Measurements from ENCODE around the gene KRTAP16-1. TPM values are rescaled to one million over a fixed set of nuclear protein-coding genes. Genes with fewer than 3 reads are reported as not detected.

The KRTAP16-1 gene
- total RNA-seq, 1 experiment from 2014 or later: not detected

- TF ChIP-seq CREB1 (CRISPR knock-in tag; IDR thresholded peaks at IDR 0.05) (no peak), ZNF219 (CRISPR knock-in tag; IDR thresholded peaks at IDR 0.05; ENCODE audit: borderline replicate concordance) (no peak), ZNF671 (CRISPR knock-in tag; IDR thresholded peaks at IDR 0.05) (no peak), JUN (CRISPR knock-in tag; IDR thresholded peaks at IDR 0.05) (no peak), CTCF (IDR thresholded peaks at IDR 0.05) (no peak), ZBTB43 (CRISPR knock-in tag; IDR thresholded peaks at IDR 0.05) (no peak), NR2C2 (CRISPR knock-in tag; IDR thresholded peaks at IDR 0.05) (no peak)
Observed at GRCh38 chr17:41304091-41304490, 5.0 kb downstream of the KRTAP16-1 start (continued).

GRCh38 chr17:41302981-41303380, 6.1 kb downstream of the KRTAP16-1 start:
- Mint-ChIP-seq H3K9me3 (peaks cover 6% of the 10 kb centered on the region; the same call in 1 of the 2 replicates), H3K27me3 (ENCODE audit: low read depth) (no peaks in the 10 kb centered on the region; the same call in none of the 2 replicates), H3K36me3 (no peaks in the 10 kb centered on the region), H3K4me1 (peaks cover 7% of the 10 kb centered on the region; the same call in 1 of the 2 replicates), H3K4me3 (no peak overlapping the region), H3K27ac (no peak overlapping the region)
- CTCF ChIA-PET: interaction anchor here (1.0 kb wide), 1 partner anchor 394 kb away, joined by 3 read pairs; no protein-coding TSS in a partner anchor
- ATAC-seq (no peak), DNase-seq (ENCODE audit: low spot score) (no peak)
- POLR2A ChIA-PET: no interaction called here
- TF ChIP-seq ETV6 (CRISPR knock-in tag; IDR thresholded peaks at IDR 0.05) (no peak), MAX (CRISPR knock-in tag; IDR thresholded peaks at IDR 0.05) (no peak), TEAD1 (CRISPR knock-in tag; IDR thresholded peaks at IDR 0.05) (no peak), ATF6 (CRISPR knock-in tag; IDR thresholded peaks at IDR 0.05) (no peak), PREB (CRISPR knock-in tag; IDR thresholded peaks at IDR 0.05; ENCODE audit: borderline replicate concordance) (no peak), CREM (CRISPR knock-in tag; IDR thresholded peaks at IDR 0.05) (no peak), ZMAT4 (CRISPR knock-in tag; IDR thresholded peaks at IDR 0.05) (no peak), E2F5 (CRISPR knock-in tag; IDR thresholded peaks at IDR 0.05) (no peak), HMGXB4 (CRISPR knock-in tag; IDR thresholded peaks at IDR 0.05) (no peak), CDX4 (CRISPR knock-in tag; IDR thresholded peaks at IDR 0.05; ENCODE audit: borderline replicate concordance) (no peak), ERG (CRISPR knock-in tag; IDR thresholded peaks at IDR 0.05) (no peak), SOX15 (CRISPR knock-in tag; IDR thresholded peaks at IDR 0.05) (no peak), ESRRA (CRISPR knock-in tag; IDR thresholded peaks at IDR 0.05; ENCODE audit: borderline replicate concordance) (no peak), RELA (CRISPR knock-in tag; IDR thresholded peaks at IDR 0.05; ENCODE audit: borderline replicate concordance) (no peak), ZBTB43 (CRISPR knock-in tag; IDR thresholded peaks at IDR 0.05) (no peak), CREB1 (CRISPR knock-in tag; IDR thresholded peaks at IDR 0.05) (no peak)
